Esophagus muscularis mucosa (tissue), 4 donors: ENCODE data around the gene ECT2. TPM values are rescaled to one million over a fixed set of nuclear protein-coding genes. Genes with fewer than 3 reads are reported as not detected.
"Not testable (repeated sequence)": the region's sequence is repeated elsewhere in the genome, so short reads cannot be mapped to it uniquely, and the experiment has no call there.

Experiments used
- DNase-seq: peaks from one replicate; pipeline ENCODE4 v3.0.0-alpha.2; 2017; ENCODE audit errors: extremely low spot score
- H3K27ac ChIP-seq, 4 donors: fragments of 200-600 bp; sonication (generic); replicated peaks in 1 of 4; 1 replicate in 3 of 4; 2 replicates in 1 of 4; pipeline ENCODE4 v1.5.1; 2016 to 2019; ENCODE audit warnings: mild to moderate bottlenecking in 1 of 4
- H3K27me3 ChIP-seq, 4 donors: fragments of 200-600 bp; sonication (generic); one replicate each; pipeline versions ENCODE4 v1.5.1 to v1.6.0; 2016 to 2019
- H3K36me3 ChIP-seq, 4 donors: fragments of 200-600 bp; sonication (generic); one replicate each; pipeline ENCODE4 v1.5.1; 2016 to 2019
- H3K4me1 ChIP-seq, 4 donors: fragments of 200-600 bp; sonication (generic); one replicate each; pipeline ENCODE4 v1.5.1; 2016 to 2019
- H3K4me3 ChIP-seq, 4 donors: fragments of 200-600 bp; sonication (generic); 1 replicate in 2 of 4; 2 replicates in 2 of 4; pipeline ENCODE4 v1.5.1; 2016 to 2019; ENCODE audit warnings: mild to moderate bottlenecking in 4 of 4, moderate library complexity in 1 of 4
- H3K9me3 ChIP-seq, 4 donors: fragments of 200-600 bp; sonication (generic); 1 replicate in 3 of 4; 2 replicates in 1 of 4; pipeline ENCODE4 v1.5.1; 2016 to 2019
- CTCF ChIP-seq, 3 experiments: fragments of 200-600 bp in 2 of 3; fragments of 450-650 bp in 1 of 3; sonication (generic) in 2 of 3; IDR thresholded peaks; one replicate each; pipeline ENCODE4 v1.5.1; 2017 to 2019; ENCODE audit warnings: antibody characterized with exemption in 3 of 3, mild to moderate bottlenecking in 2 of 3, moderate library complexity in 1 of 3
- EP300 ChIP-seq: sonication (generic); formaldehyde crosslinking; IDR thresholded peaks from one replicate; pipeline ENCODE4 v1.6.1; 2017; ENCODE audit warnings: antibody characterized with exemption
- POLR2A ChIP-seq: fragments of 450-650 bp; IDR thresholded peaks from one replicate; pipeline ENCODE4 v1.6.1; 2017; ENCODE audit warnings: antibody characterized with exemption, moderate library complexity, mild to moderate bottlenecking, low read depth
- POLR2AphosphoS5 ChIP-seq, 2 donors: sonication (generic); formaldehyde crosslinking; IDR thresholded peaks; one replicate each; pipeline ENCODE4 v1.6.1; 2017; ENCODE audit warnings: antibody characterized with exemption in 2 of 2
- WGBS: methylation state at CpG from one replicate; pipeline ENCODE4 v1.1.5; 2018; 5-methylcytosine and 5-hydroxymethylcytosine counted together
- intact Hi-C: fragments of 100-400 bp; cut with DNase I; formaldehyde crosslinking; loops from one replicate; pipeline ENCODE4 v1.15.1; 2023
- total RNA-seq, 4 donors: library from RNA; depleted of rRNA; stranded (reverse); fragments of >200 nt; gene quantifications; one replicate each; pipeline versions ENCODE4 v1.1.0 to v1.2.1, GENCODE V29; 2016

ECT2 gene
- total RNA-seq, 4 donors from 2014 or later: 7.3 to 8.7 (median 7.9) TPM

DNA sequence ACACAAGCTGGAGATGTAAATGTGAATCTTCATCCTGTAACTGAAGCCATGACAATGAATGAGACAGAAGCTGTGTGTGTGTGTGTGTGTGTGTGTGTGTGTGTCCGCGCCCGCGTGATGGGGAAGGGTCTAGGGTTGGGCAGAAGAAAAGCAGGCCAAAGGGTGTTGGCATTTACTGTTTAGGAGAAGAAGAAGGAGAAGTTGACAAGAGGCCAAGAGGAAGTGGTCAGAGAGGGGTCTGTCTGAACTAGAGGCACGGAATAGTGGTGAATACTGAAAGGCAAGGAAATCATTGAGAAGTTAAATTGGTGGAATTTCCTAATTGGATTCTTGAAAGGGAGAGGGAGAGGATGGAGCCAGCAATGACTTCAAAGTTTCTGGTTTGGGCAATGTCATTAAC is 34.0 kb upstream of the ECT2 start:
- Histone ChIP-seq H3K36me3 (no peaks in the 10 kb centered on the region), H3K27me3 (no peaks in the 10 kb centered on the region), H3K27ac (no peak overlapping the region), H3K9me3 (peaks cover 0 to 11% (median 4%) of the 10 kb centered on the region in 4 donors), H3K4me3 (no peak overlapping the region), H3K4me1 (peaks cover 3 to 5% (median 5%) of the 10 kb centered on the region in 4 donors)
- peak; percentile 87 for DNase-seq
- TF ChIP-seq POLR2A: no peak
- no peak for TF ChIP-seq EP300
- TF ChIP-seq CTCF (IDR thresholded peaks at IDR 0.05): no peak
- no peak for TF ChIP-seq POLR2AphosphoS5 (IDR thresholded peaks at IDR 0.05)
- 68% methylated on average over 5 of the region's 5 CpGs for WGBS
- intact Hi-C loops: no loop called here

DNA sequence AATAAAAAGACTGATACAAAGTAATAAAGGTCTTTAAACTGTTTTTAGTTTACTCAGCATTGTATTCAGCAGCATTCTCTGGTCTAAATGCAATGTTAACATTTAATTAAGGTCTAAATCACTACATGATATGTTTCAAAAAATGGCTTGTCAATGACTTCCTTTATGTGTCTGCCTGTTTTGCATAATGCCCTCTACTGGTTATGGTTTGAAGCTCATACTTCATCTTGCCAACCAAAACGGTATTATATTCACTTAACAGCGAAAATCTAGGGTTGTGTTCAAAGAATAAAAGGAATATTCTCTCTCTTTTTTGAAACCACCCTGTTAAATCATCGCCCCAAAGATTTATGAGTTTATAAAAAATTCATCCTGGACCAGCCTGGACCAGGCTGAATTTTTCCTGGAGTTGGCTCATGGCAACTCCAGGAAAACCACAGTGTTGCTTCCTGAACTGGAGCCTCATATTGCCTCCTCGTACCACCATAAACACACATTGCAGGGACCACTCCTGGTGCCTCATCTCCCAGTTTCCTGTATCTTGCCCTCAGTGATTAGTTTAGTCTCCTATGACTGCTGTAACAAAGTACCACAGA is 32.9 kb upstream of the ECT2 start:
- peak; percentile 12 for DNase-seq
- H3K4me1 ChIP-seq: no peaks in the 10 kb centered on the region
- H3K27ac ChIP-seq: no peak overlapping the region
- H3K9me3 ChIP-seq: peaks cover 0 to 11% (median 4%) of the 10 kb centered on the region in 4 donors
- intact Hi-C loops: no loop called here
- no peak for TF ChIP-seq POLR2A
- TF ChIP-seq CTCF (IDR thresholded peaks at IDR 0.05): peak in 1 of 3 experiments; percentile 28
- no peak for TF ChIP-seq EP300
- WGBS: 82% methylated on average over 4 of the region's 4 CpGs
- no peaks in the 10 kb centered on the region for H3K27me3 ChIP-seq
- H3K36me3 ChIP-seq: no peaks in the 10 kb centered on the region
- H3K4me3 ChIP-seq: no peak overlapping the region

- intact Hi-C loops, H3K27ac ChIP-seq, H3K36me3 ChIP-seq, H3K4me1 ChIP-seq, H3K4me3 ChIP-seq, H3K27me3 ChIP-seq: not testable (repeated sequence)
- DNase-seq: peak; percentile 29
- peaks cover 0 to 11% (median 4%) of the 10 kb centered on the region in 4 donors for H3K9me3 ChIP-seq
- WGBS: 86% methylated on average over 6 of the region's 8 CpGs
Measured at GRCh38 chr3:172722536-172723040, 27.9 kb upstream of the ECT2 start.

DNA sequence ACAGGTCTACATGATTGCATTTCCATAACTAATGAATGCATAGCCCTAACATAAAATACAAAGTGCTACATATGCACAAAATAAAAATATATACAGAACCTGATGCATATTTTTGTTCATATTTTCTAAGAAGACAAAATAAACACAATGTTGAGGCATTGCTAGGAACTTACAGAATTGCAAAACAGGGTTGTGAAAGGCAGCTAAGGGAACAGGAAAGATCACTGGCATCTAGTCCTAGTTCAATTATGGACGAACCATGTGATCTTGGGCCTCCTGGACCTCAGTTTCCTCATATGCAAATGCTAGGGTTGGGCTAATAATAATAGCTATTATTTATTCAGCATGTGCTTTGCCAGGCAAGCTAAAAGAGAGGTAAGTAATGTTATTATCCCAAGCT is 24.1 kb upstream of the ECT2 start:
- no peak overlapping the region for H3K4me3 ChIP-seq
- no peaks in the 10 kb centered on the region for H3K36me3 ChIP-seq
- no peak for TF ChIP-seq CTCF (IDR thresholded peaks at IDR 0.05)
- no peak for TF ChIP-seq POLR2A
- TF ChIP-seq EP300: no peak
- no peak for TF ChIP-seq POLR2AphosphoS5 (IDR thresholded peaks at IDR 0.05)
- H3K27me3 ChIP-seq: no peaks in the 10 kb centered on the region
- H3K27ac ChIP-seq: no peak overlapping the region
- DNase-seq: peak; percentile 29
- intact Hi-C loops: no loop called here
- no peaks in the 10 kb centered on the region for H3K9me3 ChIP-seq
- 80% methylated on average over 1 of the region's 1 CpG for WGBS
- H3K4me1 ChIP-seq: no peaks in the 10 kb centered on the region

GRCh38 chr3:172735014-172735413 is 15.5 kb upstream of the ECT2 start:
- intact Hi-C loops: no loop called here
- TF ChIP-seq EP300 (no peak), CTCF (IDR thresholded peaks at IDR 0.05) (no peak), POLR2AphosphoS5 (IDR thresholded peaks at IDR 0.05) (no peak), POLR2A (no peak)
- Histone ChIP-seq H3K4me3 (no peak overlapping the region), H3K4me1 (no peaks in the 10 kb centered on the region), H3K27me3 (no peaks in the 10 kb centered on the region), H3K27ac (no peak overlapping the region), H3K9me3 (no peaks in the 10 kb centered on the region), H3K36me3 (no peaks in the 10 kb centered on the region)
- no peak for DNase-seq
- WGBS: 89% methylated on average over 2 of the region's 2 CpGs
